Bronchial epithelial cell (primary cell): ENCODE measurements around the gene ZBTB44. TPM values are rescaled to one million over a fixed set of nuclear protein-coding genes. Genes with fewer than 3 reads are reported as not detected.

Experiments
- DNase-seq: peaks from one replicate; pipeline ENCODE4 v3.0.0-alpha.2; 2010; ENCODE audit warnings: low read depth
- FAIRE-seq: peaks from 2 replicates; lab custom pipeline; 2011; peaks lifted over from hg19 to GRCh38; lab: Jason Lieb, UNC
- H3K27me3 ChIP-seq: 2 replicates; pipeline ENCODE4 v1.5.1; 2011; ENCODE audit warnings: low read length; ENCODE audit not compliant: control insufficient read depth, insufficient read depth
- H3K36me3 ChIP-seq: 2 replicates; pipeline ENCODE4 v1.5.1; 2011; ENCODE audit warnings: low read length; ENCODE audit not compliant: control insufficient read depth, insufficient read depth
- H3K4me3 ChIP-seq: 2 replicates; pipeline ENCODE4 v1.5.1; 2011; ENCODE audit warnings: mild to moderate bottlenecking, low read depth, low read length, control low read depth
- CTCF ChIP-seq: IDR thresholded peaks from 2 replicates; pipeline ENCODE4 v1.5.1; 2011; ENCODE audit warnings: mild to moderate bottlenecking, moderate library complexity, low read length, control low read depth, inconsistent platforms; ENCODE audit not compliant: insufficient read depth, severe bottlenecking
- total RNA-seq: library from RNA; depleted of rRNA; stranded (reverse); fragments of >200 nt; gene quantifications from 2 replicates; pipeline ENCODE4 v1.2.1, GENCODE V29; 2014

ZBTB44 gene
- total RNA-seq, 1 donor from 2014 or later: 28.4 TPM

GRCh38 chr11:130209954-130210854 lies 104.5 kb downstream of the ZBTB44 start:
- DNase-seq: no peak
- TF ChIP-seq CTCF: no peak
- Histone ChIP-seq H3K4me3 (no peak overlapping the region), H3K36me3 (peaks cover 8% of the 10 kb centered on the region), H3K27me3 (no peaks in the 10 kb centered on the region)
- no peak for FAIRE-seq

GRCh38 chr11:130209128-130209932 lies 105.4 kb downstream of the ZBTB44 start:
- FAIRE-seq (no peak), DNase-seq (no peak)
- Histone ChIP-seq H3K27me3 (no peaks in the 10 kb centered on the region), H3K4me3 (no peak overlapping the region), H3K36me3 (peaks cover 8% of the 10 kb centered on the region)
- no peak for TF ChIP-seq CTCF

- Histone ChIP-seq H3K4me3 (no peak overlapping the region), H3K36me3 (peaks cover 11% of the 10 kb centered on the region), H3K27me3 (no peaks in the 10 kb centered on the region)
- DNase-seq (no peak), FAIRE-seq (no peak)
- no peak for TF ChIP-seq CTCF
These were observed 106.2 kb downstream of the ZBTB44 start for GRCh38 chr11:130208241-130209127.

GRCh38 chr11:130206141-130206540 lies 108.6 kb downstream of the ZBTB44 start:
- DNase-seq (no peak), FAIRE-seq (no peak)
- TF ChIP-seq CTCF: no peak
- Histone ChIP-seq H3K27me3 (no peaks in the 10 kb centered on the region), H3K36me3 (peaks cover 23% of the 10 kb centered on the region), H3K4me3 (no peak overlapping the region)

- no peak for TF ChIP-seq CTCF
- no peak for FAIRE-seq
- Histone ChIP-seq H3K27me3 (no peaks in the 10 kb centered on the region), H3K36me3 (peaks cover 34% of the 10 kb centered on the region), H3K4me3 (no peak overlapping the region)
- DNase-seq: no peak
These were observed 110.0 kb downstream of the ZBTB44 start for GRCh38 chr11:130204703-130205095.
